ENCODE data around the gene PRR33. TPM values are rescaled to one million over a fixed set of nuclear protein-coding genes. Genes with fewer than 3 reads are reported as not detected.

The PRR33 gene
- total and polyA plus RNA-seq, 2 experiments from 2014 or later = 0.29 TPM; not detected in 1

DNA sequence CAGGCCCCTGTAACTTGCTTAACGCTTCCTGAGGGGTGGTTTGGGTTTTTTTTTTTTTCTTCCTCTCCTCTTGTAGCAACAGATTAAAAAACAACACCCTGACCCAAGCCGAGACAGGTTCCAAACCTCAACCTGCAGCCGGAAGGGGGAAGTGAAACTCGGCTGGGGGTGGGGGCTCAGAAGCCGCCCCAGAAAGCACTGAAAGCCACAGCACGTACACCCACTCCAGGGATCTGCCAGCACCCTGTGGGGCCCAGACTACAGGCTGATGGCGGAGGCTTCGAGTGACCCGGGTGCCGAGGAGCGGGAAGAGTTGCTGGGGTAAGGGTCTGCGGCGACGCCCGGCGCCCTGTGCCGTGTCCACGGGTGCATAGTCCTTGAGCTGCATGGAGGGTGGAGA is 38.8 kb downstream of the PRR33 start, which contains the start of gene LSP1:
Gene LSP1 (plus strand): TSS at position 208 of the 400 bp plus-strand sequence. CDS start 61 bp downstream, at position 269.
- no peak for TF ChIP-seq EZH2 (IDR thresholded peaks at IDR 0.05; ENCODE audit: borderline replicate concordance)
- TF ChIP-seq, protein P1, sequence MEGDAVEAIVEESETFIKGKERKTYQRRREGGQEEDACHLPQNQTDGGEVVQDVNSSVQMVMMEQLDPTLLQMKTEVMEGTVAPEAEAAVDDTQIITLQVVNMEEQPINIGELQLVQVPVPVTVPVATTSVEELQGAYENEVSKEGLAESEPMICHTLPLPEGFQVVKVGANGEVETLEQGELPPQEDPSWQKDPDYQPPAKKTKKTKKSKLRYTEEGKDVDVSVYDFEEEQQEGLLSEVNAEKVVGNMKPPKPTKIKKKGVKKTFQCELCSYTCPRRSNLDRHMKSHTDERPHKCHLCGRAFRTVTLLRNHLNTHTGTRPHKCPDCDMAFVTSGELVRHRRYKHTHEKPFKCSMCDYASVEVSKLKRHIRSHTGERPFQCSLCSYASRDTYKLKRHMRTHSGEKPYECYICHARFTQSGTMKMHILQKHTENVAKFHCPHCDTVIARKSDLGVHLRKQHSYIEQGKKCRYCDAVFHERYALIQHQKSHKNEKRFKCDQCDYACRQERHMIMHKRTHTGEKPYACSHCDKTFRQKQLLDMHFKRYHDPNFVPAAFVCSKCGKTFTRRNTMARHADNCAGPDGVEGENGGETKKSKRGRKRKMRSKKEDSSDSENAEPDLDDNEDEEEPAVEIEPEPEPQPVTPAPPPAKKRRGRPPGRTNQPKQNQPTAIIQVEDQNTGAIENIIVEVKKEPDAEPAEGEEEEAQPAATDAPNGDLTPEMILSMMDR (IDR thresholded peaks at IDR 0.05; ENCODE audit: poor library complexity) = no peak
- TF ChIP-seq EZH2phosphoT487 (IDR thresholded peaks at IDR 0.05; ENCODE audit: low read depth, severe bottlenecking, unreplicated experiment) = no peak
- no peaks in the 10 kb centered on the region for H3K4me1 ChIP-seq (ENCODE audit: insufficient read depth)
- H3K4me2 ChIP-seq = no peak within 1 kb of the TSS
- no peak within 1 kb of the TSS for H3K4me3 ChIP-seq
- no peaks in the 10 kb centered on the region for H3K79me2 ChIP-seq
- H2AFZ ChIP-seq = no peak within 1 kb of the TSS
- no peaks in the 10 kb centered on the region for H3K36me3 ChIP-seq (replicated peaks; ENCODE audit: insufficient read depth, low read depth)
- no peaks in the 10 kb centered on the region for H3K9me2 ChIP-seq (replicated peaks; ENCODE audit: insufficient read depth)
- H3K27ac ChIP-seq = no peak within 1 kb of the TSS
- 89% methylated on average over 18 of the region's 18 CpGs for WGBS (ENCODE audit: low lambda C conversion rate, missing lambda C conversion rate)
- no peaks in the 10 kb centered on the region for H3K9me3 ChIP-seq (ENCODE audit: low read depth)
- no peak for DNase-seq (ENCODE audit: low spot score)
- no peaks in the 10 kb centered on the region for H3K27me3 ChIP-seq
- no peaks in the 10 kb centered on the region for H4K20me1 ChIP-seq (ENCODE audit: insufficient read depth, poor library complexity, severe bottlenecking)

DNA sequence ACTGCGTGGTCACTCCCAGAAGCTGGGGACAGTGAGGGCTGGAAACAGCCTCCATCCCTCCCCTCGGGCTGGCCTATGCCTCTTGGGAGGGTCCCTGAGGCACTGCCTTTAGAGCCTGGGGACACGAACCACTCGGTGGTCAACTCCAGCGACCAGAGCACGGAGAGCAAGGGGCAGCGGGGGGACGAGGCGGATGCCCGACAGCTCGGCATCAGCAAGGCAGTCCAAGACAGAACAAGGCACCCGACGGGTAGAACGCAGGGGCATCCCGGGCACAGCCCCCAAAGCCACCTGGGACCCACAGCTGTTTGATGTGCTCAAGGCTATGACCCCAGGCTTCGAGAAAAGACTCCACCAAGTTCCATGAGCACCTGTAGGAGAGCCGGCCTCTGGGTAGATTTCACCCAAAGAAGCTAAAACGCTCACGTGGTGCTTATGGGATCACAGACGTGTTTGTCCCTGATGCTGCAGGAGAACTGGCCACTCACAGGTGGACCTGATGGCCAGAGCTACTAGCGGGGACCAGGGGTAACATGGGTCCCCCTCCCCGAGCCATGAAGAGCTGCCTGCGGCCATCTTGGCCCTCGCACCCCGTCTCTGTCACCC is 39.3 kb downstream of the PRR33 start:
- Histone ChIP-seq H3K4me1 (ENCODE audit: insufficient read depth) (no peaks in the 10 kb centered on the region), H2AFZ (no peak overlapping the region), H3K27ac (no peak overlapping the region), H3K9me3 (ENCODE audit: low read depth) (no peaks in the 10 kb centered on the region), H3K36me3 (replicated peaks; ENCODE audit: insufficient read depth, low read depth) (no peaks in the 10 kb centered on the region), H3K79me2 (no peaks in the 10 kb centered on the region), H3K27me3 (no peaks in the 10 kb centered on the region), H4K20me1 (ENCODE audit: insufficient read depth, poor library complexity, severe bottlenecking) (no peaks in the 10 kb centered on the region), H3K9me2 (replicated peaks; ENCODE audit: insufficient read depth) (no peaks in the 10 kb centered on the region), H3K4me3 (no peak overlapping the region), H3K4me2 (no peak overlapping the region)
- no peak for DNase-seq (ENCODE audit: low spot score)
- 91% methylated on average over 25 of the region's 25 CpGs for WGBS (ENCODE audit: low lambda C conversion rate, missing lambda C conversion rate)
- no peak for TF ChIP-seq EZH2 (IDR thresholded peaks at IDR 0.05; ENCODE audit: borderline replicate concordance)
- TF ChIP-seq, protein P1 (IDR thresholded peaks at IDR 0.05; ENCODE audit: poor library complexity) = no peak
- no peak for TF ChIP-seq EZH2phosphoT487 (IDR thresholded peaks at IDR 0.05; ENCODE audit: low read depth, severe bottlenecking, unreplicated experiment)

DNA sequence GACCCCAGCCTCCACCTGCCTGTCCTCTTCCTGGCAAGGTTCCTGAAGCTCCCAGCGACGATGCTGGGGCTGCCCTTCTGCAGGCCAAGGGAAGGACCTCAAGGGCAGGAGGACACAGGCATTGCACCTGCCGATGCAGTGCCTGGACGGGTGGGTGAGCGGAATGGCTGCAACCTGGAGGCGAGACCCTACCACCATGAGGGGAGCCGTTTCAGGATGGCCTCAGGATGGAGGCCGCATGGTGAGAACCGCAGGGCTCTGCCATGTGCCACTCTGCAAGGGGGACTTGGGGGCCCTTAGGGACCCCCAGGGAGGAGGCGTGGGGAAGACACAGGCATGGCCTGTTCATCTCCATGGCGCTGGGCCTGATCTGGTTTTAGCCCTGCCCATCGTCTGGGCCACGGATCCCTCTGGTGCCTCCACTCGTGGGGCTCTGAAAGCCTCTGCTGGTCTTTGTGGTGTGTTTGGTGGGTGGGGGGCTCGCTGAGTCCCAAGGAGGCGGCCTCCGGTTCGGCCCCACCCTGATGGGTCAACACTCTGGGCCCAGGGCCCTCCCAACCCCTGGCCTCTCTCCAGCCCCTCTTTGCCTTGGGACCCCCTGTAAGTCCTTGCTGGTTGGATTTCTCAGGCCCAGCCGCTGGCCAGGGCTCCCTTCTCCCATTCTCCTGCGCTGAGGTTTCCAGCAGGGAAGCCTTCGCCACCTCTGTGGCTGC is 40.1 kb downstream of the PRR33 start:
- Histone ChIP-seq H3K27me3 (no peaks in the 10 kb centered on the region), H3K36me3 (replicated peaks; ENCODE audit: insufficient read depth, low read depth) (no peaks in the 10 kb centered on the region), H3K4me3 (no peak overlapping the region), H3K27ac (no peak overlapping the region), H3K4me2 (no peak overlapping the region), H4K20me1 (ENCODE audit: insufficient read depth, poor library complexity, severe bottlenecking) (no peaks in the 10 kb centered on the region), H3K79me2 (no peaks in the 10 kb centered on the region), H3K9me2 (replicated peaks; ENCODE audit: insufficient read depth) (no peaks in the 10 kb centered on the region), H2AFZ (no peak overlapping the region), H3K9me3 (ENCODE audit: low read depth) (no peaks in the 10 kb centered on the region), H3K4me1 (ENCODE audit: insufficient read depth) (no peaks in the 10 kb centered on the region)
- DNase-seq (ENCODE audit: low spot score) = no peak
- TF ChIP-seq, protein P1 (IDR thresholded peaks at IDR 0.05; ENCODE audit: poor library complexity) = no peak
- WGBS (ENCODE audit: low lambda C conversion rate, missing lambda C conversion rate) = 97% methylated on average over 21 of the region's 21 CpGs

Data from hepatocyte (in vitro differentiated cells).